ENCODE data around the gene TFPT. TPM values are rescaled to one million over a fixed set of nuclear protein-coding genes. Genes with fewer than 3 reads are reported as not detected.
"Not testable (repeated sequence)": the region's sequence is repeated elsewhere in the genome, so short reads cannot be mapped to it uniquely, and the experiment has no call there.

Gene TFPT
- total and polyA plus RNA-seq, 9 donors = 2.4 to 18.3 (median 12.8) TPM

DNA sequence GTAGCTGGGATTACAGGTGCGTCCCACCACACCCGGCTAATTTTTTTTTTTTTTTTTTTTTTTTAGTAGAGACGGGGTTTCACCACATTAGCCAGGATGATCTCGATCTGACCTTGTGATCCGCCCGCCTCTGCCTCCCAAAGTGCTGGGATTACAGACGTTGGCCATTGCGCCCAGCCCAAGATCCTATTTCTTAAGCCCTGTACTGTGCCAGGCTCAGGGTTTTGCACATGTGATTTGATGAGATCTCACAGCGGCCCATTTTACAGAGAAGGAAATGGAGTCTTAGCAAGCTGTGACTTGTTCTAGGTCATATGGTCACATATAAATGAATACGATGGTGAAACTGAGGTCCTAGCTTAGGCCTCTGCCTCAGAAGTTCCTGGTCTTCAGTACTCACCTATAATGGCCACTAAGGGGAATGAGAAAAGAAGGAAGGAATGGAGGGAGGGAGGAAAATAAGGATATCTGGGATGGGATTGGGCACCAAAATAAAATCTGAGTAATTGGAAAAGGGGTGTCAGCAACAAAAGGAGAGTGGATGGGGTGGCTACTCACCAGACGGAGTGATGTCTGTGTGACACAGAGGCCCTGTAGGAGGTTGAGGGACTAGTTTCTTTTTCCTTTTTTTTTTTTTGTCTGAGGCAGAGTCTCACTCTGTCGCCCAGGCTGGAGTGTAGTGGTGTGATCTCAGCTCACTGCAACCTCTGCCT is 16.1 kb downstream of the TFPT start:
- TF ChIP-seq EP300 (IDR thresholded peaks at IDR 0.05) (no peak), POLR2A (IDR thresholded peaks at IDR 0.05) (no peak)
- TF ChIP-seq, protein P1, sequence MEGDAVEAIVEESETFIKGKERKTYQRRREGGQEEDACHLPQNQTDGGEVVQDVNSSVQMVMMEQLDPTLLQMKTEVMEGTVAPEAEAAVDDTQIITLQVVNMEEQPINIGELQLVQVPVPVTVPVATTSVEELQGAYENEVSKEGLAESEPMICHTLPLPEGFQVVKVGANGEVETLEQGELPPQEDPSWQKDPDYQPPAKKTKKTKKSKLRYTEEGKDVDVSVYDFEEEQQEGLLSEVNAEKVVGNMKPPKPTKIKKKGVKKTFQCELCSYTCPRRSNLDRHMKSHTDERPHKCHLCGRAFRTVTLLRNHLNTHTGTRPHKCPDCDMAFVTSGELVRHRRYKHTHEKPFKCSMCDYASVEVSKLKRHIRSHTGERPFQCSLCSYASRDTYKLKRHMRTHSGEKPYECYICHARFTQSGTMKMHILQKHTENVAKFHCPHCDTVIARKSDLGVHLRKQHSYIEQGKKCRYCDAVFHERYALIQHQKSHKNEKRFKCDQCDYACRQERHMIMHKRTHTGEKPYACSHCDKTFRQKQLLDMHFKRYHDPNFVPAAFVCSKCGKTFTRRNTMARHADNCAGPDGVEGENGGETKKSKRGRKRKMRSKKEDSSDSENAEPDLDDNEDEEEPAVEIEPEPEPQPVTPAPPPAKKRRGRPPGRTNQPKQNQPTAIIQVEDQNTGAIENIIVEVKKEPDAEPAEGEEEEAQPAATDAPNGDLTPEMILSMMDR (IDR thresholded peaks at IDR 0.05) = no peak

DNA sequence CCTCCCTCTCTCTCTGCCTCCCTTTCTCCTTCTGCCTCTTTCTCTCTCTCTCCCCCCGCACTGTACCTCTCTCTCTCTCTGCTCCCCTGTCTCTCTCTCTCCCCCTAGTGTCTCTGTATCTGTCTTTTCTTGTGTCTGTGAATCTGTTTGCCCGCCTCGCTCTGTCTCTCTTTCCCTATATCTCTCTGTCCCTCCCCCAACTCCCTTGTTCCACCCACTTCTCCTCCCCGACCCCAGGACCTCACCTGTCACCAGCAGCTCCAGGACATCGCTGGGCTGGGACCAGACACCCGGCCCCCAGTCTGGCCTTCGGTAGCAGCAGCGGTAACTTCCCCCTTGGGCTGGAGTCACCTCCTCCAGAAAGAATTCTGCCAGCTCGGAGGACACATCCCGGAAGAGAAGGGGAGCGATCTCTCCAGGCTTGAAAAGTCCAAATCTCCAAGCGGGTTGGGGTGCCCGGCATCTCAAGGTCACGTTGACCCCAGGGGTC is 18.8 kb downstream of the TFPT start:
- no peak for TF ChIP-seq EP300 (IDR thresholded peaks at IDR 0.05)
- Histone ChIP-seq H3K9me3 (peaks cover 0 to 3% of the 10 kb centered on the region in 2 donors), H3K4me3 (peak overlapping the region; percentile 9), H3K27ac (peak overlapping the region in 1 of 2 donors; percentile 63), H3K4me1 (ENCODE audit: insufficient read depth) (peaks cover 7% of the 10 kb centered on the region), H3K27me3 (no peaks in the 10 kb centered on the region), H3K36me3 (no peaks in the 10 kb centered on the region)
- DNase-seq = peak in 1 of 5 donors; percentile 42
- intact Hi-C loops (cut with DNase I) = no loop called here
- WGBS, 3 donors = 3 to 5% (median 4%) methylated on average over 14 of the region's 14 CpGs

More for the DNA sequence above, 16.1 kb downstream of the TFPT start:
- Histone ChIP-seq H3K27me3 (no peaks in the 10 kb centered on the region), H3K27ac (no peak overlapping the region), H3K4me1 (ENCODE audit: insufficient read depth) (peaks cover 9% of the 10 kb centered on the region), H3K9me3 (peaks cover 0 to 3% of the 10 kb centered on the region in 2 donors), H3K4me3 (no peak overlapping the region), H3K36me3 (no peaks in the 10 kb centered on the region)
- intact Hi-C loops (cut with DNase I) = no loop called here
- no peak for DNase-seq
- 81 to 87% (median 84%) methylated on average over 12 of the region's 12 CpGs for WGBS, 3 donors

DNA sequence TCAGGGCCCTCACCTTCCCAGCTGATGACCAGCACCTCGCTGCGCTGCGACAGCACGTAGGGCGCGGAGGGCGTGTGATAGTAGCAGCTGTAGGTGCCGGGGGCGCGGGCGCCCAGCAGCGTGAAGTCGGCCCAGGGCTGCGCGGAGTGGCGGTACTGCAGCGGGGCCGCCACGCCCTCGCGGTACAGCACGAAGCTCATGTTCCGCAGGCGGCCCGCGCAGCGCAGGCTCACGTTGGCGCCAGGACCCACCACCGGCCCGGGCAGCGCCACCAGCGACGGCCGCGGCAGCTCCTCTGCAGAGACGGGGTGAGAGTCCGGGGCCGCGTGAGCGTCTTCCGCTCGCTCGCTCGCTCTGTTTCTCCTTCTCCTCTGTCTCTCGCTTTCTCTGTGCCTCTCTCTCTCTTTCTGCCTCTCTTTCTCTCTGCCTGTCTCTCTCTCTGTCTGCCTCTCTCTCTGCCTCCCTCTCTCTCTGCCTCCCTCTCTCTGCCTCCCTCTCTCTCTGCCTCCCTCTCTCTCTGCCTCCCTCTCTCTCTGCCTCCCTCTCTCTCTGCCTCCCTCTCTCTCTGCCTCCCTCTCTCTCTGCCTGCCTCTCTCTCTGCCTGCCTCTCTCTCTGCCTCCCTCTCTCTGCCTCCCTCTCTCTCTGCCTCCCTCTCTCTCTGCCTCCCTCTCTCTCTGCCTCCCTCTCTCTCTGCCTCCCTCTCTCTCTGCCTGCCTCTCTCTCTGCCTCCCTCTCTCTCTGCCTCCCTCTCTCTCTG is 19.4 kb downstream of the TFPT start:
- H3K36me3 ChIP-seq; H3K27me3 ChIP-seq; intact Hi-C loops (cut with DNase I); H3K4me1 ChIP-seq (ENCODE audit: insufficient read depth); H3K9me3 ChIP-seq: not testable (repeated sequence)
- 0 to 1% (median 1%) methylated on average over 33 to 46 of the region's 46 CpGs for WGBS, 3 donors
- H3K4me3 ChIP-seq = peak overlapping the region; percentile 17
- peak in 3 of 5 donors; percentile 56 to 71 (median 59) for DNase-seq
- H3K27ac ChIP-seq = peak overlapping the region in 1 of 2 donors; percentile 63

DNA sequence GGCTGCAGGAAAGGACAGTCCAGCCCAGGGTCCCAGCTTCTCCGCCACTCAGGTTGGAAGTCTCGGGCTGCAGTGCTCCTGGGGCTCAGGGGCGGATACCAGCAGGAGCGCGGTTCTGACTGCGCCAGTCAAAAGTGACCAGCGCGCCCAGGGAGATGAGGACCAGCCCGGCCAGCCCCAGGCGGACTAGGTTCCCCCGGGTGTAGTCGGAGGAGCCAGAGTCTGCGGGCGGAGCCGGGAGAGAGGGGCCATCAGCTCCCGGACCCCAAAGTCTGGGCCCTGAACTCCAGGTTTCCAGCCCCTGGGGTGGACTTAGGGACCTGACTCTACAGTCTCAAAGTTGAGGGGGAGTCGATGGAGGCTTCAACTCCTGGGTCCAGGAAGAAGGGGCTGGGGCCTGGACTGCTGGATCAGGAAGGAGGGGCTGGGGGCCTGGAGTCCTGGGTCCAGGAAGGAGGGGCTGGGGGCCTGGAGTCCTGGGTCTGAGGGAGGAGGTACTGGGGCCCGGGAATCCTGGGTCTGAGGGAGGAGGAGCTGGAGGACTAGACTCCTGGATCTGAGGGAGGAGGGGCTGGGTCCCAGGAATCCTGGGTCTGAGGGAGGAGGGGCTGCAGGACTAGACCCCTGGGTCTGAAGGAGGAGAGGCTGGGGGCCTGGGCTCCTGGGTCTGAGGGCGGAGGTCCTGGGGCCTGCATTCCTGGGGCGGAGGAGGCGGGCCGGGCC is 20.2 kb downstream of the TFPT start:
- no peak for DNase-seq
- 67 to 71% (median 70%) methylated on average over 22 of the region's 22 CpGs for WGBS, 3 donors
- intact Hi-C loops (cut with DNase I) = no loop called here
- TF ChIP-seq, protein P1 (IDR thresholded peaks at IDR 0.05) = no peak
- TF ChIP-seq POLR2A (IDR thresholded peaks at IDR 0.05) (no peak), EP300 (IDR thresholded peaks at IDR 0.05) (no peak)
- Histone ChIP-seq H3K4me3 (peak overlapping the region; percentile 17), H3K4me1 (ENCODE audit: insufficient read depth) (peaks cover 7% of the 10 kb centered on the region), H3K36me3 (no peaks in the 10 kb centered on the region), H3K9me3 (peaks cover 0 to 3% of the 10 kb centered on the region in 2 donors), H3K27ac (no peak overlapping the region), H3K27me3 (no peaks in the 10 kb centered on the region)

- H3K4me1 ChIP-seq (ENCODE audit: insufficient read depth) = peaks cover 7% of the 10 kb centered on the region
- no peak for TF ChIP-seq EP300 (IDR thresholded peaks at IDR 0.05)
- no peak for TF ChIP-seq POLR2A (IDR thresholded peaks at IDR 0.05)
- TF ChIP-seq, protein P1 (IDR thresholded peaks at IDR 0.05) = no peak
- no peaks in the 10 kb centered on the region for H3K36me3 ChIP-seq
- WGBS, 3 donors = 80 to 89% (median 83%) methylated on average over 17 of the region's 17 CpGs
- peaks cover 0 to 3% of the 10 kb centered on the region in 2 donors for H3K9me3 ChIP-seq
- no peak overlapping the region for H3K4me3 ChIP-seq
- H3K27me3 ChIP-seq = no peaks in the 10 kb centered on the region
- no peak for DNase-seq
- no peak overlapping the region for H3K27ac ChIP-seq
- intact Hi-C loops (cut with DNase I) = no loop called here
Measured at GRCh38 chr19:54094426-54095000, 20.9 kb downstream of the TFPT start.

Data from ovary (tissue), 9 donors.